NT2/D1 (cell line): ENCODE measurements around the gene PCP4.

Experiments
- SUZ12 ChIP-seq: IDR thresholded peaks from 2 replicates; pipeline ENCODE4 v1.6.1; 2011; ENCODE audit not compliant: insufficient read length, insufficient read depth; ENCODE audit errors: extremely low read depth
- YY1 ChIP-seq: IDR thresholded peaks from 2 replicates; pipeline ENCODE4 v1.6.1; 2011; ENCODE audit not compliant: insufficient read length, insufficient read depth

GRCh38 chr21:39935716-39936115 is 68.5 kb downstream of the PCP4 start:
- no peak for TF ChIP-seq SUZ12
- no peak for TF ChIP-seq YY1
